Stimulated activated CD4-positive, alpha-beta T cell treated with anti-CD3 and anti-CD28 coated beads, Interleukin-2, amount 100 ng/mL, for 48 hours (primary cell): Measurements from ENCODE around the gene TNS4.
A peak's percentile ranks its signal among the peaks of the same experiment; 100 is the strongest.
"Not testable (repeated sequence)": the region's sequence is repeated elsewhere in the genome, so short reads cannot be mapped to it uniquely, and the experiment has no call there.

Experiments used
- DNase-seq, 2 donors: peaks; one replicate each; pipeline ENCODE4 v3.0.0-alpha.2; 2020

The TNS4 gene, protein sequence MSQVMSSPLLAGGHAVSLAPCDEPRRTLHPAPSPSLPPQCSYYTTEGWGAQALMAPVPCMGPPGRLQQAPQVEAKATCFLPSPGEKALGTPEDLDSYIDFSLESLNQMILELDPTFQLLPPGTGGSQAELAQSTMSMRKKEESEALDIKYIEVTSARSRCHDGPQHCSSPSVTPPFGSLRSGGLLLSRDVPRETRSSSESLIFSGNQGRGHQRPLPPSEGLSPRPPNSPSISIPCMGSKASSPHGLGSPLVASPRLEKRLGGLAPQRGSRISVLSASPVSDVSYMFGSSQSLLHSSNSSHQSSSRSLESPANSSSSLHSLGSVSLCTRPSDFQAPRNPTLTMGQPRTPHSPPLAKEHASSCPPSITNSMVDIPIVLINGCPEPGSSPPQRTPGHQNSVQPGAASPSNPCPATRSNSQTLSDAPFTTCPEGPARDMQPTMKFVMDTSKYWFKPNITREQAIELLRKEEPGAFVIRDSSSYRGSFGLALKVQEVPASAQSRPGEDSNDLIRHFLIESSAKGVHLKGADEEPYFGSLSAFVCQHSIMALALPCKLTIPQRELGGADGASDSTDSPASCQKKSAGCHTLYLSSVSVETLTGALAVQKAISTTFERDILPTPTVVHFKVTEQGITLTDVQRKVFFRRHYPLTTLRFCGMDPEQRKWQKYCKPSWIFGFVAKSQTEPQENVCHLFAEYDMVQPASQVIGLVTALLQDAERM

DNA sequence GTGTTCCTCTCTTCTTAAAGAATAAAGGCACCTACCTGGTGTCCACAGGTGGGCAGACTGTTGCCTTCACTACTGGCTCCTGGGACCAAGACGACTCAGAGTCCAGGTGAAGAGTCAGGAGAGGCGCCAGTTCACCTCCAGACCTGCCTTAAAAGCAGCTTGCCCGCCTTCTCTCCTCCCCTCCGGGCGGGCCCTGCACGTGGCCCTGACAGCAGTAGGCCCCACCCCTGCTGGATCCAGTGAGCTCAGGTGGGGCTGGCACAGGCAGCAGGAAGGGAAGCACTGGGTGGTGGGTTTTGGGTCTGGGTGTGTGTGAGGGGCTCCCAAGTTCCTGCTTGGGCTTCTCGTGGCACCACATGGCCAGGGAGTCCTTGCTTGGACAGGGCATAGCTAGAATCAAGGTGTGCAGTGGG is at the start of gene TNS4:
Gene TNS4 (minus strand): TSS at position 125 of the 413 bp plus-strand sequence. CDS start 5,198 bp downstream, outside the sequence.
- DNase-seq = no peak

DNA sequence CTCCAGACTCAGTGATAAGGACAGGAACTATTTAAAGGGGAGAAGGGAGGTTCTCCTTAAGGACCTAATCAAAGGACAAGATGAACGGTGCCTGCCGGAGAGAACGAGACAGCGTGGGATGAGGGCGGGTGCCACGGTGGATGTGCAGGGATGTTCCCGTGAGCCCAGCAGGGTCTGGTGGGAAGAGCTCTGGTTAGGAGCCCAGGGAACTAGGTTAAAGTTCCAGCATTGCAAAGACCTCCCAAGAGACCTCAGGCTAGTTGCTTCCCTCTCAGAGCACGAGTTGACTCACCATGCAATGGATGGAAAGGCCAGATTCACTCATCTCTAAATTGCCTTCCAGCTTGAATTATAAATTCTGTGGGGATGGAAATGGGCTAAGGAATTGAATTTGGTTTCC is 49.2 kb upstream of the TNS4 start:
- DNase-seq = peak in 1 of 2 donors; percentile 3

DNA sequence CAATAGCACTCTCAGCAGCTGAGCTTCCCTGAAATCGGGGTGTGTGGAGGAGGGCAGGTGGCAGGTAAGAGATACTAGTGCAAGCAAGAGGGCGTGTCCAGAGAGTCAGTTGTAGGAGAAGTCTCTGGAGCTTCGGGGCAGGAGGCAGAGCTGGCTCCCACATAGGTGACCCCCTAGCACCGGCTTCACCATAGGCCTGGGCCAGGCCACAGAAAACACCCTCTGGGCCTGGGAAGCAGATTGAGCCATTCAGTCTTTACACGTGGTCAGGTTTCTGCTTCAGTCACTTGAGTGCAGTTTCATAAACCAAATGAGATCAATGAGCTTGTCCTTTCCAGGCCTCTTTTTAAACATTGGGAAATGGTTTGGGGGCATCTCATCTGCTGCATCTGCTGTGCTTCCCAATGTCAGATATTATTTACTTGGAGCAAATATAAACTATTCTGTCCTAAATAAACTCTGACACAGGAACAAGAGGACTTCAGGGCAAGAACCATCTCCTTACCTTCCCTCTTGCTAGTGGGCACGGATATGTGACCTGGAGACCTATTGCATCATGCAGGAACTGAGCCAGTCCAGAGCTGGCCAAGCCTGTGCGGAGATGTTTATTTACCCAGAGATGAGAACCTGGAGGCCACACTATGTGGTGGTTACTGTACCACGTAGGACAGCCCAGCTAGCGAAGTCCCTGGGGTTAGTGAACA is 47.7 kb upstream of the TNS4 start:
- no peak for DNase-seq

DNA sequence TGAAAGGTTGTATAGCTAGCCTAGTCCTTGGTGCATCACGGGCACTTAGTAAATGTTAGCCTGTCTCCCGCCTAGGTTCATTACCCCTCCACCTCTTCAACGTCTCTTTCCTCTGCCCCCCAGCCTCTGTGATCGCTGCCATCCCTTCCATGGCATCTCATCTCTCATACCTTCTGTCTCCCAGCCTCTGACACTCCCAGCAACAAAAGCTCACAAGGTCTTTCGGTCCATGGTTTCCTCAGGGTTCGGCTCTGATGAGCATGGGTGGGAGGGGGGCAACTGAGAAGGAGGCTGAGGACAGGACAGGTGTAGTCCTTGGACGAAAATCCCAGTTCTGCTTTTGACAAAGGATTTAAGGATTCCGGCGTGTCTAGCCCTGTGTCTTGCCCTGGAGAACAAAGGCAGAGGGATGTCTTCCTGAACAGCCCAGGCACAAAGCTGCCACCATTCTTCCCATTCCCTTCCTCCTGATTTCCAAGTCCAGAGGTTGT is 47.1 kb upstream of the TNS4 start:
- no peak for DNase-seq

DNA sequence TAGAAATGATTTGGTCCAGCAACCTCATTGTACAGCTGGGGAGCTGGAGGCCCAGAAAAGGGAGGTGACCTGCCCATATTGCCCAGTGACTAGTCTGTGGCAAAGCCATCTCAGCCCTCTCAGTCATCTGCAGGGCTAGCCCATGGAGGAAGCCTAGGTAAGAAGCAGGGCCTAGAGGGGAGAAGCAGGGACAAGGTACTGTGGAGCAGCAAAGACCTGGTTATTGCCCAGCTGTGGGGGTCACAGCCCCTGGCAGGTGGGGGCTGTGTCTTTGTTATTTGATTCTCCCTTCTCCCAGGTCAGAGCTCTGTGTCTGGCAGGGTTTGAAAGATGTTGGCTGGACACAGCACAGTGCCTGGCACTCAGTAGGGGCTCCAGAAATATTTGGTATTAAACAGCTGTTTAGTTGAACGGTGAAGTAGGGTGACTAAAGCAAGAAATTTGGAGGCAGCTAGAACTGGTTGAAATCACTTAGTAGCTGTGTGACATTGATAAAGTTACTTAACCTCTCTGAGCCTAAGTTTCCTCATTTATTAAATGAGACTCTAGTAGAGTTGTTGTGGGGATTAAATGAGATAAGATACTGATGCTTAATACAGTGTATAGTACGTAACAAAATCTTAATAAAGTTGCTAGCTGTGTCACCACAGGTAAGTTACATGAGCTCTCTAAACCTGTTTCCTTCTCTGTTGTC is 46.5 kb upstream of the TNS4 start:
- DNase-seq = no peak

DNA sequence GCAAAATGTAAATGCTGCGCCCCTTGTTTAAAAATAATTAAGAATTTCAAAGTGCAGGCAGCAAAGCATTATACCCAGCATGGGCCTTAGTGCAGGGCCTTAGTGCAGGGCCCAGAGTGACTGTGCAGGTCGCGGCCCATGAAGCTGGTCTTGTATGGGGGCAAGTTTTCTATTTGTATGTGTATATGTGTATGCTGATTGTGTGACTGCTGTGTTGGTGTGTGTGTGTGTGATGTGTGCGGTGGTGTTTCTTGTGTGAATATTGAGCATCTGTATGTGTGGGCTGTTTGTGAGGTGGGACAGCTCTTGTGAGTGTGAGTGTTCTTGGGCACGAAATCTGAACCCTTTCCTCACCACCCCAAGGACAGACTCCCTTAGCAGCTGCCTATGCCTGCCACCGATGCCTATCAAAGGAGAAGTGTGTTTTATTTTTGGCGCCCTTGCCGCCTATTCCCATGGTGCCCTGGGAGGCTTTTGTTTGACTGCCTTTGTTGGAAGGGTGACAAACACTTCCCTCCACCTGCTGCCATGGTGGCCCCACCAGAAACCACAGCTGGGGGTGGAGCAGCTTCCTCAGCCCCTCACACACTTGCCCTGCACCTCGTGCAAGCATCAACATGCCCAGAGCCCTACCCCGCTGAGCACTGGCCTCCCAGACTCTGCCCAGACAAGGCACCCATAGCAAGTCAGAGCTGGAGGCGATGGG is 45.8 kb upstream of the TNS4 start:
- no peak for DNase-seq

DNA sequence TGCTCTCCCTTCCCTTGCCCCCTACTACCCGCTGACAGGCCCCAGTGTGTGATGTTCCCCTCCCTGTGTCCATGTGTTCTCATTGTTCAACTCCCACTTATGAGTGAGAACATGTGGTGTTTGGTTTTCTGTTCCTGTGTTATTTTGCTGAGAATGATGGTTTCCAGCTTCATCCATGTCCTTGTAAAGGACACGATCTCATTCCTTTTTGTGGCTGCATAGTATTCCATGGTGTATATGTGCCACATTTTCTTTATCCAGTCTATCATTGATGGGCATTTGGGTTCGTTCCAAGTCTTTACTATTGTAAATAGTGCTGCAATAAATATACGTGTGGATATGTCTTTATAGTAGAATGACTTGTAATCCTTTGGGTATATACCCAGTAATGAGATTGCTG is 45.1 kb upstream of the TNS4 start:
- DNase-seq = not testable (repeated sequence)

DNA sequence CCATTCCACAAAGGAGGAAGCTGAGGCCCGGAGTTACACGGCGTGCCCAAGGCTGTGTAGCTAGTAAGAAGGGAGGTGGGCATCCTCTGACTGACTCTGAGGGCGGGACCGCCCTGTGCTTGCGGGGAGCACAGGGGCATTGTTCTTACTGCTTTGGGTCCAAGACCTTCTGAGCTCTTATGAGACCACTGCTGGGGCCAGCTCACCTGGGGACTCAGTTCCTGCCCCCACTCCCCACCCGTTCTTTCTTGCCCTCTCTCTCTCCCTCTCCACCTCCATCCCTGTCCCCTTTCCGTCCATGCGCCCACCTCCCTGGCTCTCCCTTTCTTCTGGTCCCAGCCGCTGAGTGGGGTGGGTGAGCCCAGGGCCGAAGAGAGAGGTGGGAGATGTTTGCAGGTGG is 44.2 kb upstream of the TNS4 start:
- DNase-seq = no peak

DNA sequence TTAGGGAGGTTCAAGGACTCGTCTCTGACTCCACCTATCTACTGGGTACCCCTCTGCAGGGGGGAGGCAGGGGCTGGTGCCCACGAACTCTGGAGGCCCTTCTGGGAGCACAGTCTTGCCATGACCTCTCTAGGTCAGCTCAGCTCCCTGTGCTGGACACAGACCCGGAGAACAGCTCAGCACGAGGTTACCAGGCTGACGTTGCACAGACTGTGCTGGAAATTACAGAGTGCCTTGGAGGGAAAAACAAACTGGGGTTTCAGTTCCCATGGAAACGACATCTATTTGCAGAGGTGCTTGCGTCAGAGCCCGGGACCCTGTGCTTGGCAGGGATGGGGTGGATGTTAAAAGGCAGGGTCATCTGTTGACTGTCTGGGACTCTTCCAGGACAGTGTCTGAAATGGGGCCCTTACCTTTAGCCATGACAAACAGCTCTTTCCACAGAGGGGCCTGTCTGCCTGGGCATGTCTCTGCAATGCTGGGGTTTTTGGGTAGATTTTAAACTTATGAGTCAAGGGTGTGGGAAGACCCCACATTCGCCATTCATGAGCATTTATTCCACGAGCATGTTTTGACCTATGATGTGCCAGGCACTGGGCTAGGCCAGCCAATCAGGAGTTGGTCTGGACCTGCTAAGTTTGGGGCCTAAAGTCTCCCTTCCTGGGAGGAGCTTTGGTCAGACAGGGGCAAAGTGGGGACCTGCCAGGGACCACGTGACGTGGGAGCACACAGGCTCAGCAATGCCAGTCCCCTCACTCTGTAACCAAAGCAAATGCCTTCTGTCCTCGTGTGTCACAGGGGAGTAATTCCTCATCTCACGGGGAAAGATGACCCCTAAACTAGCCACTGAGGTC is 41.4 kb upstream of the TNS4 start:
- peak in 1 of 2 donors; percentile 50 for DNase-seq

DNA sequence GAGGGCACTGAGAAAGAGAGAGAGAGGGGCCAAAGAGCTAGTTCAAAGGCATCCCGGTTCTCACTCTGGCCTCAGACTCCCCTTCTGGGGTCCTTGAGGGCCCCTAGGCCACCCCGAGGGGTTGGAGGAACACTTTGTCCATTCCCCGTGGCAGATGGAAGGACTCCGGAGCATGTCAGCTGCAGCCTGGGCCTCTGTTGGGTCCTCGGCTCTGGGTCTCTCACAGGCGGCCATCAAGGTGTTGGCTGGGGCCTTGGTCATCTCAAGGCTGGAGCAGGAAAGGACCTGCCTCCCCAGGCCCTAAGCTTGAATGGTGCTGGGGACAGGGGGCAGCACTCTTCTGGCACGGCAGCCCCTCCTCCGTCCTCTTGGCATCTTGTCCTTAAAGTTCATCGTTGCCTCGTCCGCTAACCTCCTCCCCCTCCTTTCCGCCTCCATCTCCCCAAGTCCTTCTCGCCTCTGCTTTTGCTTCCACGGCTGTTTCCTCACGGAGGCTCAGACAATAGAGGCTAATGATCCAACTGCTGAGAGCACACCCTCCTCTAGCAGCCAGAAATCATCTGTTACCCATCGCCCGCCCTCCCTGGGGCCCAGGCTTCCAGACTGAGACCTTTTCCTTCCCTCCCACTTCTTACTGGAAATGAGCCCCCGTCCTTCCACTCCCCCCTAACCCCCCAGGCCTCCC is 40.6 kb upstream of the TNS4 start:
- DNase-seq = no peak

DNA sequence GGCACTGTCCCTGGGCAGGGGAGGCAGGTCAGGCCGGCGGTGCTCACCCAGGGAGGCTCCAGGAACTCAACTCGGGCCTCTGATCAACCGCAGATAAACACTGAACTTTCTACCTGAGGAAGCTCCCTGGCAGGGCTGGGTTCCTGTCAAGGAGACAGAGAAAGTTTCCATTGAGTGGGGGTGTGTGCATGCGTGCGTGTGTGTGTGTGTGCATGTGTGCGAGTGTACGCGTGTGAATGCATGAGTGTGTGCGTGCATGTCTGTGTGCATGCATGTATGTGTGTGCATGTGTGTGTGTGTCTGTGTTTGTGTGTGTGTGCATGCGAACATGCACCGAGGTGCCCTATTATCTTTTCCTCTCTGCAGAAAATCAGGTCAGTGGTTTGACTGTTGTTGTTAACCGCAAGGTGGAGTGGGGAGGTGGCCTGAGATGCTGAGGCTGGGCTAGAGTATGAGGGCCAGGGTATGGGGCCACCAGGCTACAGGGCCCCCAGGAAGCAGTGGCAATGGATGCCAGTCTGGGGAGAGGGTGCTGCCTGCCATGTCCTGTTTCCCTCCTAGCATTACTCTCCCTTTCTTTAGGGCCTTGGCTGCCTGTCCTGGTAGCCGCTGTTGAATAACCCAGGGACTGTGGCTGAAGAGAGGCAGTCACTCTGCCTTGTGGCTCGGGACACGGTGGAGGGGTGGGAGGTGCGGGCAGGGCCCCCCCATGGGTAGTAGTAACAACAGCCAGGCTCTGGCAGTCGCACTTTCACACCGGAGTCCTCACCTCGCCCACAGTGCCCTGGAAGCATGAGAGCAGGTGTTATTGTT is 39.8 kb upstream of the TNS4 start:
- peak; percentile 51 to 59 for DNase-seq

DNA sequence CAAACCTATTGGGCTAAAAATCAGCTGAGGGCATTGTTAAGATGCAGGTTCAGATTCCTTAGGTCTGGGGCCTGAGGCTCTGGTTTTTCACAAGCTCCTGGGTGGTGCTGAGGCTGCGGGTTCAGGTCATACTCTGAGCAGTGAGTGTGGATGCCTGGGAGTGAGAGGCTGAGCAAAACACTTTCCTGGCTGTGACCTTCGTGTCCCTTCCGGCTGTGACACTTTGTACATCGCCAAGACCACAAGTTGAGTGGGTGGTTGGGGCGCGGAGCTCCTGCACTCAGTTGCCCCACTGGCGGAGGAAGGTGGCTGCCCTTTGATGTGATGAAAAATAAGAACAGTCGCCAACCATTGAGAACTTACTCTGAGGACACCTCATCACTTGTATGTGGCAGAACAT is 39.0 kb upstream of the TNS4 start:
- DNase-seq = peak; percentile 56 to 64

DNA sequence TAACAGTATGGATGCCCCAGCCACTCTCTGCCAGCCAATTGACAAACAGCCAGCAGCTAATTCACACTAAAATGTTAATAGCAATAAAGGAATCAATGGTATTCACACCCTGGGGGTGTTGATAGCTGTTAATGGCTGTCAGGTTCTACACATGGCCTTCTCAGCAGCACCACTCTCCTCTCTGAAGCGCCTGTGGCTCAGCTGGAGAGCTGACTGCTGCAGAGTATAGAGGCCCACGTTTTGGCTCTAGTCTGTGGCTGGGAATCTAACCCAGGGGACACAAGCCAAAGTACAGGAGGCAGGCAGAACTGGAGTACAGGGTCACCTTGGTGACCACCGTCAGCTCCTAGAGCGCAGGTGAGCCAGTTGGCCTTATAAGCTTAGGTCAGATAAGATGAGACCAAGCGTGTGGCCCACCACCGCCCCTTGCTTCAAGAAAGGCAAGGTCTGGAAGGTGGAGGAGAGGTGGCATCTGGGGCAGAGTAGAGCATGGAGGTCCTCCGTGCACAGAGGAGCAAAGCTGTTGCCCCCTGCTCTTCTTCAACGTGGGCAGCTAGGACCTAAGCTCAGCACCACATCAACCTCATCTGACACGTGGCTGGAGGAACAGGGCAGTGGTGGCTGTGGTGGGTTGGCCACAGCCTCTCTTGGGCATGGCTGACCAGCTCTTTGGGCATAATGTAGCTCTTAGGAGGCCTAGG is 38.4 kb upstream of the TNS4 start:
- DNase-seq = no peak

DNA sequence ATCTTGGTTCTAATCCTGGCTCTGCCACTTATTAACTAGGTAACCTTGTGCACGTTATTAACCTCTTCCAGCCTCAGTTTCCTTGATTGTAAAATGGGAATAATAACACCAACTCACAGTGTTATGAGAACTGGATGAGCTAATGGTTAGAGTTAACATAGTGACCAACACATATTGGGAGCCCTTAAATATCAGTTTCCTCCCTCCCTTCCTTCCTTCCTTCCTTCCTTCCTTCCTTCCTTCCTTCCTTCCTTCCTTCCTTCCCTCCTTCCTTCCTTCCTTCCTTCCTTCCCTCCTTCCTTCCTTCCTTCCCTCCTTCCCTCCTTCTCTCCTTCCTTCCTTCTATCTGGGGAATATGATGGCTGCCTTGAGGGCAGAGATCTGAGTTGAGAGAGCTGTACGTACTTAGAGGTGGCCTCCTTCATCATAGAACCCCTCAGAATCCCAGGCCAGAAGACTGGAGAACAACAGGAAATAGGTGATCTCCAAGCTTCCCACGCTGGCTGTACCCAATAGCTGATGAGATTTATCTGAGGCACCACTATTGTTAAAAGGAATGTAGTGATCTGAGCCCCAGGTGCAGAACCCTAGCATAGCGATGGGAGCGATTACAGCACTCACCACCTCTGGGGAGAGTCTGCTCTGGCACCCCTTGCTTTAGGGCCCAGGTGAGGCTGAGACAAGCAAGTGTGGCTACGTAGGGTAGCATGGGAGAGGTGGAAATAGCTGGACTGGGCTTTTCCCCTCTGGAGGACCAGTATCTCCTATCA is 37.7 kb upstream of the TNS4 start:
- no peak for DNase-seq

DNA sequence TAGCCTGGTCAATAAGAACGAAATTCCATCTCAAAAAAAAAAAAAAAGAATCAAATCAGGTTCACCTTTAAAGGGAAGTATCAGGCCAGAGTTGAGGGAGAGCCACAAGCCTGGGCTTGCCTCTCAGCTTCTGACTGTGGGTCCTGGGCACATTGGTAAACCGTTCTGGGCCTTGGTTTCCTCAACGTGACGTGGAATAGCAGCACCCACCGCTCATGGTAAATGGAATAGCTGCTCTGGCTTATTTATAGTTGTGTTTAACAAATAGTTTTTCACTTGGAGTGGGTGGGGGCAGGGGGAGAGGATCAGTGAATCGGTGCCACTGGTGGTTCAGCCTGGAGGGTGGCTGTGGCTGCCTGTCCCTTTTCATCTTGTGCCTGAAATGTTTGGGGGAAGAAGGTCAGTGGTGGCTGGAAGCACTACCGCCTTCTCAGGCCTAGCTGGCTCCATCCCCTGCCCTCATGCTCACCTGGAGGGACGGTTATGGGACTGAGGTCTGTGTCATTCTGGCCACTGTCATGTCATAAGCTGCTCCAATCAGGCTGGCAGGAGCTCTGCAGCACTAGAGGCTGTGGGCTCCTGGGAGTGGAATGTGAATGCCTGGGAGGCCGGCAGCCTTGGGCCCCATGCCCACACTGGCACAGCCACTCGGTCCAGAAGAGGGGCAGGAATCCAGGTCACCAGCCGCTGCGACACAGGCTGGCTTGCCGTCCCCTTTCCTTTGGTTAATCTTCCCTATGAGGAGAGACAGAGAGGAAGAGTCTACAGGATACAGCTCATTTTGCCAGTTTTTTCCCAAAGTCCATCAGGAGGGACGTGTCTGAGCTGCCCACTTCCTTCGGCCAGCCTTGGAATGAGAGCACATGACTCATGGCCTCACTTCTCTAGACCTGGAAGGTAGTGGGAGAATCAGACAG is 36.9 kb upstream of the TNS4 start:
- no peak for DNase-seq

DNA sequence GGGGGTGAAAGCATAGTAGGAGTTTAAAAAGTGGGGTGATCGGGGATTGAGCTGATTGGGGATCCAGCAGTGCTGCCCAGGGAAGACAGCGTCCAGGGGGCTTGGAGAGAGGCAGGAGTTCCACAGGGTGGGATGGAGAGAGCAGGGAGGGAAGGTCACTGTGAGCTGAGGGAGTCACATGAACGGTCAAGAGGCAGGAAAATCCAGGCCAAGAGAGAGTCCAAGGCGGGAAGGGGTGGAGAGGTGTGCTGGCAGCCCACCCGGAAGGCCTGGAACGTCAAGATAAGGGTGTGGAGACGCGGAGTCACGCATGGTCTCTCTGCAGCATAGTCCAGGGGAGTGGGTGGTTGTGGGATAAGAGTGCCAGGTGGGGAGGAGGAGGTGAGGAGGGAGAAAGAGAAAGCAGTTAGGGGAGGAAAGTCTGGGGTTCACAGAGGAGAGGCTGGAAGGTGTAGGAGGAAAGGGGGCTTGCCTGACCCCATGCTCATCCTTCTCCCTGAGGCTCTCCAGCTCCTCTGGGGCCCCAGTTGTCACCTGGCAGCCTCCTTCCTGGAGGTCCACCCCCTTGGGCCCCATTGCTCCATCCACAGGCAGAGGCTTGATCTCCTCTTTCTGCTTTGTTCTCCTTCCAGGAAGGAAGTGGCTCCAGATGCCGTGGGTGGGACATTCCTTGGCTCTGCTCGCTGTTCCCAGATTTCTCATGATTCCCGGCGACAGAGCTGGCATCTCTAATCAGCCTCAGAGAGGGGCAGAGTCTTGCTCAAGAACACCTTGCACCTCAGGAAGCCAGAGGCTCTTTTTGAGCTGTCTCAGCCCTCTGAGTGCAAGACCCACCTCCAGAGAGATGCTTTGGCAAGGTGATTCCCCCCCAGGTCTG is 35.1 kb upstream of the TNS4 start:
- DNase-seq = no peak
